HepG2 (cell line): ENCODE data around the gene ADGRG6. TPM values are rescaled to one million over a fixed set of nuclear protein-coding genes. Genes with fewer than 3 reads are reported as not detected.

Source experiments
- FOXP4 ChIP-seq: sonication (generic); formaldehyde crosslinking; IDR thresholded peaks from 2 replicates; pipeline ENCODE4 v1.4.0; 2020; ENCODE audit warnings: missing genetic modification reagents
- GPBP1L1 ChIP-seq: sonication (generic); formaldehyde crosslinking; IDR thresholded peaks from 2 replicates; pipeline ENCODE4 v1.5.0; 2020; ENCODE audit warnings: mild to moderate bottlenecking, missing genetic modification reagents
- HDAC1 ChIP-seq: sonication (generic); formaldehyde crosslinking; IDR thresholded peaks from 2 replicates; pipeline ENCODE4 v1.5.1; 2020; ENCODE audit warnings: mild to moderate bottlenecking, missing genetic modification reagents
- HDAC6 ChIP-seq: fragments of 200-600 bp; sonication (generic); IDR thresholded peaks from 2 replicates; pipeline ENCODE4 v1.7.0; 2017; ENCODE audit warnings: mild to moderate bottlenecking, antibody characterized with exemption, low read length, low read depth
- HMG20B ChIP-seq: conservative IDR thresholded peaks from 2 replicates; pipeline ENCODE4 v1.6.1; 2016; ENCODE audit warnings: missing genetic modification reagents, missing compliant biosample characterization
- HOXA7 ChIP-seq: sonication (generic); formaldehyde crosslinking; IDR thresholded peaks from 2 replicates; pipeline ENCODE4 v1.8.1; 2022; ENCODE audit warnings: mild to moderate bottlenecking, missing genetic modification reagents, moderate library complexity
- ISL2 ChIP-seq: sonication (generic); formaldehyde crosslinking; IDR thresholded peaks from 2 replicates; pipeline ENCODE4 v1.5.0; 2020; ENCODE audit warnings: missing genetic modification reagents
- KDM5A ChIP-seq: fragments of 200-600 bp; sonication (generic); IDR thresholded peaks from 2 replicates; pipeline ENCODE4 v1.7.0; 2018; ENCODE audit warnings: antibody characterized with exemption, mild to moderate bottlenecking, low read length, borderline replicate concordance
- KLF13 ChIP-seq: sonication (generic); formaldehyde crosslinking; IDR thresholded peaks from 2 replicates; pipeline ENCODE4 v1.4.0; 2020; ENCODE audit warnings: mild to moderate bottlenecking, missing genetic modification reagents
- LCORL ChIP-seq, 2 experiments: fragments of 450-650 bp in 1 of 2; sonication (generic) in 1 of 2; formaldehyde crosslinking in 1 of 2; IDR thresholded peaks; 2 replicates each; pipeline versions ENCODE4 v1.5.0 to v1.6.1; 2017 to 2020; ENCODE audit warnings: antibody characterized with exemption in 1 of 2, missing genetic modification reagents in 1 of 2
- MAX ChIP-seq: IDR thresholded peaks from 2 replicates; pipeline ENCODE4 v1.6.1; 2012; ENCODE audit warnings: inconsistent platforms
- MYPOP ChIP-seq: sonication (generic); formaldehyde crosslinking; IDR thresholded peaks from 2 replicates; pipeline ENCODE4 v1.8.1; 2023; ENCODE audit warnings: mild to moderate bottlenecking, moderate library complexity, missing genetic modification reagents
- NFE2 ChIP-seq: sonication (generic); formaldehyde crosslinking; IDR thresholded peaks from 2 replicates; pipeline ENCODE4 v1.4.0; 2020; ENCODE audit warnings: missing genetic modification reagents
- PHB2 ChIP-seq: fragments of 450-650 bp; IDR thresholded peaks from 2 replicates; pipeline ENCODE4 v1.6.1; 2018; ENCODE audit not compliant: partially characterized antibody
- RARA ChIP-seq: IDR thresholded peaks from 2 replicates; pipeline ENCODE4 v1.6.1; 2016; ENCODE audit warnings: missing genetic modification reagents, missing compliant biosample characterization
- SKI ChIP-seq: fragments of 450-650 bp; IDR thresholded peaks from one replicate; pipeline ENCODE4 v1.6.1; 2018; ENCODE audit warnings: mild to moderate bottlenecking; ENCODE audit not compliant: partially characterized antibody
- SOX13 ChIP-seq, 3 experiments: fragments of 450-650 bp in 1 of 3; sonication (generic) in 1 of 3; formaldehyde crosslinking in 1 of 3; IDR thresholded peaks in 2 of 3; conservative IDR thresholded peaks in 1 of 3; 2 replicates each; pipeline versions ENCODE4 v1.5.0 to v1.6.1; 2016 to 2020; ENCODE audit warnings: antibody characterized with exemption in 1 of 3, mild to moderate bottlenecking in 1 of 3, missing compliant biosample characterization in 1 of 3, missing genetic modification reagents in 1 of 3, moderate library complexity in 1 of 3
- TEF ChIP-seq: sonication (generic); formaldehyde crosslinking; IDR thresholded peaks from 2 replicates; pipeline ENCODE4 v1.5.0; 2020; ENCODE audit warnings: missing genetic modification reagents
- YEATS2 ChIP-seq: sonication (generic); formaldehyde crosslinking; IDR thresholded peaks from 2 replicates; pipeline ENCODE4 v1.4.0; 2020; ENCODE audit warnings: missing genetic modification reagents, borderline replicate concordance
- ZNF547 ChIP-seq: sonication (generic); formaldehyde crosslinking; IDR thresholded peaks from 2 replicates; pipeline ENCODE4 v1.5.1; 2020; ENCODE audit warnings: mild to moderate bottlenecking, missing genetic modification reagents
- ZNF75D ChIP-seq: sonication (generic); formaldehyde crosslinking; IDR thresholded peaks from 2 replicates; pipeline ENCODE4 v1.8.1; 2023; ENCODE audit warnings: missing genetic modification reagents, mild to moderate bottlenecking, borderline replicate concordance
- ZNF766 ChIP-seq: sonication (generic); formaldehyde crosslinking; IDR thresholded peaks from 2 replicates; pipeline ENCODE4 v1.5.0; 2020; ENCODE audit warnings: missing genetic modification reagents, borderline replicate concordance
- polyA plus RNA-seq, 8 experiments: library from polyadenylated mRNA; depleted of rRNA in 3 of 8; stranded (reverse) in 7 of 8; unstranded in 1 of 8; fragments of >200 nt; fragmentation: Illumina TruSeq in 4 of 8; extraction: Trizol in 4 of 8; gene quantifications; 2 replicates each; pipeline versions ENCODE4 v1.2.1 to v1.2.3, GENCODE V29; 2011 to 2016; ENCODE audit warnings: low read depth in 4 of 8, missing spikeins in 1 of 8, mixed read lengths in 1 of 8; ENCODE audit not compliant: insufficient read depth in 1 of 8
- total RNA-seq, 5 experiments: library from RNA; depleted of rRNA; stranded (reverse); fragments of >200 nt; fragmentation: Illumina TruSeq; extraction: Trizol; gene quantifications; 2 replicates each; pipeline ENCODE4 v1.2.3, GENCODE V29; 2016; ENCODE audit warnings: low read depth in 1 of 5
- TF ChIP-seq, protein P1 (sequence below): sonication (generic); formaldehyde crosslinking; IDR thresholded peaks from 2 replicates; pipeline ENCODE4 v1.5.0; 2020; ENCODE audit warnings: missing genetic modification reagents

ADGRG6 gene
- total and polyA plus RNA-seq, 2 of the 13 experiments (the other 11 are each of a cell fraction or from before 2014, with no cell fraction given), result 129 to 249 TPM

DNA sequence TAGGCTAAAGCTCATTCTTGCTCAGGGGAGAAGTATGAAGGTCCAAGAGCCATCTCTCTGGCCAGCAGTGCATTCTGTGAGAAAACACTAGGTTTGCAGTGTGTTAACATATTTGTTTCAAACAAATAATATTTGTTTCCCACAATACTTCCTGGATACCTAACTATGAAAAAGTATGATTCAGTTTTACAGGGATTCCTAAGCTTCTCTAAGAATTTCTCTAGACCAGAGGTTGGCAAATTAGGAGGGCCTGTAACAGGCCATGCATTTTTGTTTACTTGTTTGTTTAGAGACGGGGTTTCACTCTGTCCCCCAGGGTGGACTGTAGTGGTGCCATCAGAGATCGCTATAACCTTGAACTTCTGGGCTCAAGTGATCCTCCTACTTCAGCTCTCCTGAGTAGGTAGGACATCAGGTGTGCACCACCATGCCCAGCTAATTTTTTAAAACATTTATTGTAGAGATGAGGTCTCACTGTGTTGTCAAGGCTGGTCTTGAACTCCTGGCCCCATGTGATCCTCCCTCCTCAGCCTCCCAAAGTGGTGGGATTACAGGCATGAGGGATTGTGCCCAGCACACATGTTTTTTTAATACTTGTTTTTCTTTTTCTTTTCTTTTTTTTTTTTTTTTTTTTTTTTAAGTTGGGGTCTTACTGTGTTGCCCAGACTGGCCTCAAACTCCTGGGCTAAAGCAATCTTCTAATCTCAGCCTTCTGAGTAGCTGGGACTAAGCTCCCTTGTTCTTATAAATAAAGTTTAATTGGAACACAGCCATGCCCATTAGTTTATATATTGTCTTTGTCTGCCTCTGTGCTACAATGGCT lies 71.7 kb downstream of the ADGRG6 start (continued):
- TF ChIP-seq NFE2 (CRISPR knock-in tag), result no peak
- no peak for TF ChIP-seq ZNF766 (CRISPR knock-in tag)
- no peak for TF ChIP-seq PHB2
- TF ChIP-seq YEATS2 (CRISPR knock-in tag), result no peak
- TF ChIP-seq HDAC6, result no peak
- no peak for TF ChIP-seq TEF (CRISPR knock-in tag)
- TF ChIP-seq GPBP1L1, result no peak
- TF ChIP-seq, protein P1, sequence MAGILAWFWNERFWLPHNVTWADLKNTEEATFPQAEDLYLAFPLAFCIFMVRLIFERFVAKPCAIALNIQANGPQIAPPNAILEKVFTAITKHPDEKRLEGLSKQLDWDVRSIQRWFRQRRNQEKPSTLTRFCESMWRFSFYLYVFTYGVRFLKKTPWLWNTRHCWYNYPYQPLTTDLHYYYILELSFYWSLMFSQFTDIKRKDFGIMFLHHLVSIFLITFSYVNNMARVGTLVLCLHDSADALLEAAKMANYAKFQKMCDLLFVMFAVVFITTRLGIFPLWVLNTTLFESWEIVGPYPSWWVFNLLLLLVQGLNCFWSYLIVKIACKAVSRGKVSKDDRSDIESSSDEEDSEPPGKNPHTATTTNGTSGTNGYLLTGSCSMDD (CRISPR knock-in tag), result no peak
- no peak for TF ChIP-seq MAX
- no peak for TF ChIP-seq ZNF547
- TF ChIP-seq HMG20B (CRISPR knock-in tag), result no peak
- peak; percentile 42 for TF ChIP-seq SKI
- 0 out of 2 replicates have a peak, but pooled peaks have one; percentile 19 for TF ChIP-seq HDAC1
- TF ChIP-seq KLF13 (CRISPR knock-in tag), result no peak
- no peak for TF ChIP-seq KDM5A
- TF ChIP-seq ISL2 (CRISPR knock-in tag), result 0 out of 2 replicates have a peak, but pooled peaks have one; percentile 20
- no peak for TF ChIP-seq ZNF75D (CRISPR knock-in tag)
- peak; percentile 79 for TF ChIP-seq FOXP4 (CRISPR knock-in tag)
- no peak for TF ChIP-seq LCORL (IDR thresholded peaks at IDR 0.05)
- no peak for TF ChIP-seq LCORL (CRISPR knock-in tag; IDR thresholded peaks at IDR 0.05)
- TF ChIP-seq RARA (CRISPR knock-in tag), result peak; percentile 74
- TF ChIP-seq HOXA7 (CRISPR knock-in tag), result no peak
- TF ChIP-seq MYPOP (CRISPR knock-in tag), result no peak
- no peak for TF ChIP-seq SOX13 (IDR thresholded peaks at IDR 0.05)
- peak in 1 of 2 experiments; percentile 15; a peak in 1 of 4 replicates for TF ChIP-seq SOX13 (CRISPR knock-in tag; conservative IDR thresholded peaks at IDR 0.05 in 1 of 2, IDR thresholded peaks at IDR 0.05 in 1 of 2)
